Hepatocyte (in vitro differentiated cells): Measurements from ENCODE around the gene CACNA2D1. TPM values are rescaled to one million over a fixed set of nuclear protein-coding genes. Genes with fewer than 3 reads are reported as not detected.

Experiments
- DNase-seq: peaks from one replicate; pipeline ENCODE4 v3.0.0-alpha.2; 2016; ENCODE audit warnings: low spot score
- H2AFZ ChIP-seq: fragments of 200-600 bp; sonication (generic); 2 replicates; pipeline ENCODE4 v1.6.0; 2016; ENCODE audit warnings: antibody characterized with exemption, mild to moderate bottlenecking
- H3K27ac ChIP-seq: fragments of 200-600 bp; sonication (generic); 2 replicates; pipeline ENCODE4 v1.5.1; 2016; ENCODE audit warnings: mild to moderate bottlenecking
- H3K27me3 ChIP-seq: fragments of 200-600 bp; sonication (generic); 2 replicates; pipeline ENCODE4 v1.6.1; 2016
- H3K36me3 ChIP-seq: fragments of 200-600 bp; sonication (generic); replicated peaks from 2 replicates; pipeline ENCODE4 v1.5.1; 2016; ENCODE audit warnings: low read depth; ENCODE audit not compliant: insufficient read depth
- H3K4me1 ChIP-seq: fragments of 200-600 bp; sonication (generic); 2 replicates; pipeline ENCODE4 v1.5.1; 2016; ENCODE audit warnings: mild to moderate bottlenecking, moderate library complexity; ENCODE audit not compliant: insufficient read depth
- H3K4me2 ChIP-seq: fragments of 200-600 bp; sonication (generic); 2 replicates; pipeline ENCODE4 v1.6.0; 2016
- H3K4me3 ChIP-seq: fragments of 200-600 bp; sonication (generic); 2 replicates; pipeline ENCODE4 v1.5.1; 2016; ENCODE audit warnings: mild to moderate bottlenecking
- H3K79me2 ChIP-seq: fragments of 200-600 bp; sonication (generic); 2 replicates; pipeline ENCODE4 v1.6.0; 2017; ENCODE audit warnings: mild to moderate bottlenecking
- H3K9me2 ChIP-seq: fragments of 200-600 bp; sonication (generic); replicated peaks from 2 replicates; pipeline ENCODE4 v1.6.0; 2017; ENCODE audit warnings: mild to moderate bottlenecking; ENCODE audit not compliant: insufficient read depth
- H3K9me3 ChIP-seq: fragments of 200-600 bp; sonication (generic); 2 replicates; pipeline ENCODE4 v1.5.1; 2016; ENCODE audit warnings: low read depth, mild to moderate bottlenecking
- H4K20me1 ChIP-seq: fragments of 200-600 bp; sonication (generic); 2 replicates; pipeline ENCODE4 v1.6.0; 2016; ENCODE audit warnings: mild to moderate bottlenecking; ENCODE audit not compliant: insufficient read depth, poor library complexity, severe bottlenecking
- CTCF ChIP-seq: fragments of 200-600 bp; sonication (generic); IDR thresholded peaks from 2 replicates; pipeline ENCODE4 v1.5.1; 2016; ENCODE audit warnings: antibody characterized with exemption, mild to moderate bottlenecking; ENCODE audit not compliant: poor library complexity
- EZH2 ChIP-seq: fragments of 200-600 bp; sonication (generic); IDR thresholded peaks from 2 replicates; pipeline ENCODE4 v1.6.1; 2016; ENCODE audit warnings: antibody characterized with exemption, mild to moderate bottlenecking, borderline replicate concordance
- EZH2phosphoT487 ChIP-seq: fragments of 200-600 bp; sonication (generic); IDR thresholded peaks from one replicate; pipeline ENCODE4 v1.6.1; 2018; ENCODE audit warnings: antibody characterized with exemption, mild to moderate bottlenecking, low read depth, moderate library complexity; ENCODE audit not compliant: unreplicated experiment, severe bottlenecking
- WGBS: methylation state at CpG from one replicate; pipeline ENCODE4 v1.1.6; 2016; ENCODE audit warnings: low lambda C conversion rate; ENCODE audit errors: missing lambda C conversion rate; 5-methylcytosine and 5-hydroxymethylcytosine counted together
- polyA plus RNA-seq: library from polyadenylated mRNA; unstranded; fragments of >200 nt; fragmentation: Nextera tagmentation; extraction: Ambion mirVana; gene quantifications from 2 replicates; pipeline ENCODE4 v1.2.1, GENCODE V29; 2016
- total RNA-seq: library from RNA; depleted of rRNA; stranded (reverse); fragments of >200 nt; gene quantifications from 2 replicates; pipeline ENCODE4 v1.2.3, GENCODE V29; 2014

The CACNA2D1 gene
- total and polyA plus RNA-seq, 2 experiments from 2014 or later, result 3.1 to 18.9 TPM

DNA sequence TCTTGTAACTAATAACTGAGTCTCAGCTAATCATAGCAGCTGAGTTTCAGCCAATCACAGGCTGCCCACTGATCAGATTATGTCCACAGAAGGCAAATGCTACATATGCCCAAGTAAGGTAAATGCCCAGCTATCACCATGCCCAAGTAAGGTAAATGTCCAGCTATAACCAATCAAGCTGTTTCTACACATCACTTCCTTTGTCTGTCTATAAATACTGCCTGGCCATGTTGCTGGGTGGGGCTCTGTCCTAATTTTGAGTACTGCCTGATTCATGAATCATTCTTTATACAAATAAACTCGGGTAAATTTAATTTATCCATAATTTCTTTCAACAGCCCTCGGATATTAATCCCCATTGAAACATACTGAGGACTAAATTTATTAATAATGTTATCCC is 312.4 kb downstream of the CACNA2D1 start:
- Histone ChIP-seq H3K4me3 (no peak overlapping the region), H4K20me1 (no peaks in the 10 kb centered on the region), H3K4me2 (no peak overlapping the region), H3K4me1 (no peaks in the 10 kb centered on the region), H3K79me2 (no peaks in the 10 kb centered on the region), H3K9me3 (no peaks in the 10 kb centered on the region), H3K27ac (no peak overlapping the region), H3K36me3 (no peaks in the 10 kb centered on the region), H3K9me2 (no peaks in the 10 kb centered on the region), H2AFZ (no peak overlapping the region), H3K27me3 (no peaks in the 10 kb centered on the region)
- TF ChIP-seq CTCF, result no peak
- TF ChIP-seq EZH2, result no peak
- TF ChIP-seq EZH2phosphoT487, result no peak
- no peak for DNase-seq
- WGBS, result 91% methylated on average over 2 of the region's 2 CpGs

GRCh38 chr7:82129091-82129490 is 314.5 kb downstream of the CACNA2D1 start:
- Histone ChIP-seq H3K4me1 (no peaks in the 10 kb centered on the region), H2AFZ (no peak overlapping the region), H3K4me3 (no peak overlapping the region), H3K27me3 (no peaks in the 10 kb centered on the region), H4K20me1 (no peaks in the 10 kb centered on the region), H3K9me3 (no peaks in the 10 kb centered on the region), H3K9me2 (no peaks in the 10 kb centered on the region), H3K79me2 (no peaks in the 10 kb centered on the region), H3K36me3 (no peaks in the 10 kb centered on the region), H3K27ac (no peak overlapping the region), H3K4me2 (no peak overlapping the region)
- no peak for DNase-seq
- TF ChIP-seq CTCF (no peak), EZH2 (no peak), EZH2phosphoT487 (no peak)

DNA sequence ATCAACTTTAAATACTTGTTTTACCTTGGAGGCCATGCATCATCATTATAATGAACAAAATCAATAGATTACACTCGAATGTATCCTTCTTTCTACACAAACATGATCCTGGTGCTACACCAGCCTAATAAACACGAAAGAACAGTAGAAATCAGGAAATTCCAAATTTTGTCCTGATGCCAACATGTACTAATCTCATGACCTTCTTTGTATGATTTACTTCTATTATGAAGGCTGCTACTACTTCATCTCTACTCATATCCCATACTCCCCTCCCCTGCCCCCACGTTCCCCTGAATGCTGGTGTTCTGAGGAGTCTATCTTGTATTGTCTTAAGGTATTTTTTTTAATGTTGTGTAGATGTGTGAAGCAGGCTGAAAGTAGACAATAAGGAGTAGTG is 315.0 kb downstream of the CACNA2D1 start:
- 91% methylated on average over 3 of the region's 3 CpGs for WGBS
- Histone ChIP-seq H3K4me2 (no peak overlapping the region), H2AFZ (no peak overlapping the region), H3K27me3 (no peaks in the 10 kb centered on the region), H3K4me3 (no peak overlapping the region), H3K36me3 (no peaks in the 10 kb centered on the region), H3K79me2 (no peaks in the 10 kb centered on the region), H3K4me1 (no peaks in the 10 kb centered on the region), H4K20me1 (no peaks in the 10 kb centered on the region), H3K27ac (no peak overlapping the region), H3K9me3 (no peaks in the 10 kb centered on the region), H3K9me2 (no peaks in the 10 kb centered on the region)
- DNase-seq, result no peak
- TF ChIP-seq CTCF, result no peak
- no peak for TF ChIP-seq EZH2phosphoT487
- no peak for TF ChIP-seq EZH2

GRCh38 chr7:82126576-82126975 is 317.0 kb downstream of the CACNA2D1 start:
- no peak for DNase-seq
- H2AFZ ChIP-seq, result no peak overlapping the region
- no peak overlapping the region for H3K4me3 ChIP-seq
- H3K4me2 ChIP-seq, result no peak overlapping the region
- WGBS, result 95% methylated on average over 1 of the region's 1 CpG
- no peaks in the 10 kb centered on the region for H4K20me1 ChIP-seq
- no peaks in the 10 kb centered on the region for H3K79me2 ChIP-seq
- no peaks in the 10 kb centered on the region for H3K4me1 ChIP-seq
- no peaks in the 10 kb centered on the region for H3K36me3 ChIP-seq
- TF ChIP-seq EZH2 (no peak), EZH2phosphoT487 (no peak), CTCF (no peak)
- no peaks in the 10 kb centered on the region for H3K9me2 ChIP-seq
- no peaks in the 10 kb centered on the region for H3K27me3 ChIP-seq
- H3K9me3 ChIP-seq, result no peaks in the 10 kb centered on the region
- H3K27ac ChIP-seq, result no peak overlapping the region
